ENCODE results near the gene IDH1.

- TF ChIP-seq, protein P1, sequence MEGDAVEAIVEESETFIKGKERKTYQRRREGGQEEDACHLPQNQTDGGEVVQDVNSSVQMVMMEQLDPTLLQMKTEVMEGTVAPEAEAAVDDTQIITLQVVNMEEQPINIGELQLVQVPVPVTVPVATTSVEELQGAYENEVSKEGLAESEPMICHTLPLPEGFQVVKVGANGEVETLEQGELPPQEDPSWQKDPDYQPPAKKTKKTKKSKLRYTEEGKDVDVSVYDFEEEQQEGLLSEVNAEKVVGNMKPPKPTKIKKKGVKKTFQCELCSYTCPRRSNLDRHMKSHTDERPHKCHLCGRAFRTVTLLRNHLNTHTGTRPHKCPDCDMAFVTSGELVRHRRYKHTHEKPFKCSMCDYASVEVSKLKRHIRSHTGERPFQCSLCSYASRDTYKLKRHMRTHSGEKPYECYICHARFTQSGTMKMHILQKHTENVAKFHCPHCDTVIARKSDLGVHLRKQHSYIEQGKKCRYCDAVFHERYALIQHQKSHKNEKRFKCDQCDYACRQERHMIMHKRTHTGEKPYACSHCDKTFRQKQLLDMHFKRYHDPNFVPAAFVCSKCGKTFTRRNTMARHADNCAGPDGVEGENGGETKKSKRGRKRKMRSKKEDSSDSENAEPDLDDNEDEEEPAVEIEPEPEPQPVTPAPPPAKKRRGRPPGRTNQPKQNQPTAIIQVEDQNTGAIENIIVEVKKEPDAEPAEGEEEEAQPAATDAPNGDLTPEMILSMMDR (IDR thresholded peaks at IDR 0.05) = no peak
- no peak for TF ChIP-seq POLR2A (IDR thresholded peaks at IDR 0.05)
These were observed 32.5 kb downstream of the IDH1 start for GRCh38 chr2:208222351-208222750.
